Fibroblast of gingiva (primary cell): Measurements from ENCODE around the gene AAK1.
"Not testable (repeated sequence)": the region's sequence is repeated elsewhere in the genome, so short reads cannot be mapped to it uniquely, and the experiment has no call there.

Experiments used
- DNase-seq: peaks from one replicate; pipeline ENCODE4 v3.0.0-alpha.2; 2011; ENCODE audit warnings: low read depth

The AAK1 gene

DNA sequence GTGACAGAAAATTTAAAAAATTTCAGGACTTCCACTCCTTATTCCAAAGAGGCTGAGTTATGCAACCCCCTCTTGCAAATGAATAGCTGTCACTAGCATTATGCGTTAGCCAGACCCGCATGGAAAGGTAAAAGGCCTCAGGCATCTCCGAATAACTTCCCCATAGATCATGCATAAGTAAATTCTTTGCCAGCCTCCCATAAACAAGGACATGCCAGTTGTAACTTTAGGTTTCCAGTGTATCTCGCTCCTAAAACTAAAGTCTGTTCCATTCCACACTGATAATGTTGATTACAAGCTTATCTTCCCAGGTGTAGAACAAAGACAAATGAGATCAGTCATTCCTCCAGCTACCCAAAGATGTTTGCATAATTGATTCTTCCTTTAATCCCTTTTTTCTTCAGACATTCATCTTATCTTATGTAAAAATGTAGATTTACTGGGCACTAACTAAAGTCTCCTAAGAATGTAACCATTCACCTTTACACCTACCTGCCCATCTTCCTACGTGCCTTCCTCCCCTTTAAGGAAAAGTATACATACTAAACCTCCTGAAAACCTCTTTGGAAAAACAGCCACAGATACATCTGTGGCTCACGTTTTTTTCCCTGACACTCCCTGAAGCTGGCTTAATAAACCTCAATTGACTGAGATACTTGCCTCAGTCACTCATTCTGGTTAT, 192.7 kb downstream of the AAK1 start:
- no peak for DNase-seq

DNA sequence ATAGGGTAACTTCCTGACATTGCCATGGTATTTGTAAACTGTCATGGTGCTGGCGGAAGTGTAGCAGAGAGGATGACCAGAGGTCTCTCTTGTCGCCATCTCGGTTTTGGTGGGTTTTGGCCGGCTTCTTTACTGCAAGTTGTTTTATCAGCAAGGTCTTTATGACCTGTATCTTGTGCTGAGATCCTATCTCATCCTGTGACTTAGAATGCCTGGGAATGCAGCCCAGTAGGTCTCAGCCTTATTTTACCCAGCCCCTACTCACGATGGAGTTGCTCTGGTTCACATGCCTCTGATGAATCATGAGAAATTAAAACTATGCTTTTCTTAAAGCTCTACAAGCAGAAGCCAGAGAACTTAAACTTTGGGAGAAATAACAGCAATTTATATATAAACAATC, 193.6 kb downstream of the AAK1 start:
- DNase-seq = no peak

DNA sequence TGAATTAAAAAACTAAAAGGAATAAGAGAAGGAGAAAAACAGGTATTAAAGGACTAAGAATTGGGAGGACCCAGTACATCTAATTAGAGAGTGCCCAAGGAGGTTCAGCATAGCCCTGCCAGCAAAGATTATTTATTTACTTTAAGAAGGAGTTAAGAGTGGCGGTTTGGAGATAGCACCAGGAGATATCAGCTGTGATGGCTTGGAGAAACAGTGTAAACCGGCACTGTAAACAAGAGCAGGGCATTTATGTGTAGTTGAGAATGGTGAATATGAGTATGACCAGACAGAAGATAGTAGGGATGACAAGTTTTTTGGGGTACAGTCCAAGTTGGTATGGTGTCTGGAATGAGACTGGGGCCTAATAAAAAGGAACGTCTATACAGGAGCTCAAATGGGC, 199.9 kb downstream of the AAK1 start:
- DNase-seq = not testable (repeated sequence)

DNA sequence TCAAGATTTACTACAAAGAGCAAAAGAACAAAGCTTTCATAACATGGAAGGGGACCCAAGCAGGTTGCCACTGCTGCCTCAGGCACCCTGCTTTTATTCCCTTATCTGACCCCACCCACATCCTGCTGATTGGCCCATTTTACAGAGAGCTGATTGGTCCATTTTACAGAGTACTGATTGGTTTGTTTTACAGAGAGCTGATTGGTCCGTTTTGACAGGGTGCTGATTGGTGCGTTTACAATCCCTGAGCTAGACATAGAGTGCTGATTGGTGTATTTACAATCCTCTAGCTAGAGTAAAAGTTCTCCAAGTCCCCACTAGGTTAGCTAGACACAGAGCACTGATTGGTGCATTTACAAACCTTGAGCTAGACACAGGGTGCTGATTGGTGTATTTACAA, 204.0 kb downstream of the AAK1 start:
- DNase-seq = not testable (repeated sequence)

DNA sequence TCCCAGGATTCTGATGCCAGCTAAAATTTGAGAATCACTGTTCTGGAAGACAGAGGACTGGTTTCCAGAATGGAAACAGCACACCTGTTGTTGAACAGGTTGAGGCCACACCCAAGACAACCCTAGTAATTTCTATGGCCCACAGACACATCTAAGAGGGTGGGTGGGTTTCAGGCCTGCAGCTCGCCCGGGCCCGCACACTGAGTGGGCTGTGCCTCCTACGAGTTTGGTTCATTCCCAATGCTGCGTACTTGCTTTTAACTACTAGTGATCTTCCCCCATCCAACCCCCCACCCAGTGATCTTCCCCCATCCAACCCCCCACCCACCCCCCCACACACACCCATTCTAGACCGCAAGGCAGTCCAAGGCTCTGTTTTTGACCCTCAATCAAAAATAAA, 205.0 kb downstream of the AAK1 start:
- DNase-seq = no peak

DNA sequence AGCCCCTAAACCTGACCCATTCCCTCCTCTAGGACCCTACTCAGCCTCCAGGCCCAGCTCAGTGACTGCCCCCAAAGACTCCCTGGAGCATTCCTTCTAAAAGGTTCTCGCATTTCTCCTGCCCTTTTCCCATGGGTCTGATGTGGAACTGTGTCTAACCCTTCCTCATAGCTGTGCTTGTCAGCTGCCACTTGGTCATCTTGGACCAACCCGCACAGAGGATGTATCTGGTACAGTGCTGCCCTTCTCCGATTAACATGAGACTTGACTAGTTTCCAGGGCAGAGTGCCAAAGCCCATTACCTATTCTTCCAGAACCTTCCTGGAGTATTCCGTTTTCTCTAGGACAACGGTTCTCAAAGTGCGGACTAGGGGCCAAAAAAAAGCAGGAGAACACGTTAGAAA, 205.8 kb downstream of the AAK1 start:
- DNase-seq = no peak

DNA sequence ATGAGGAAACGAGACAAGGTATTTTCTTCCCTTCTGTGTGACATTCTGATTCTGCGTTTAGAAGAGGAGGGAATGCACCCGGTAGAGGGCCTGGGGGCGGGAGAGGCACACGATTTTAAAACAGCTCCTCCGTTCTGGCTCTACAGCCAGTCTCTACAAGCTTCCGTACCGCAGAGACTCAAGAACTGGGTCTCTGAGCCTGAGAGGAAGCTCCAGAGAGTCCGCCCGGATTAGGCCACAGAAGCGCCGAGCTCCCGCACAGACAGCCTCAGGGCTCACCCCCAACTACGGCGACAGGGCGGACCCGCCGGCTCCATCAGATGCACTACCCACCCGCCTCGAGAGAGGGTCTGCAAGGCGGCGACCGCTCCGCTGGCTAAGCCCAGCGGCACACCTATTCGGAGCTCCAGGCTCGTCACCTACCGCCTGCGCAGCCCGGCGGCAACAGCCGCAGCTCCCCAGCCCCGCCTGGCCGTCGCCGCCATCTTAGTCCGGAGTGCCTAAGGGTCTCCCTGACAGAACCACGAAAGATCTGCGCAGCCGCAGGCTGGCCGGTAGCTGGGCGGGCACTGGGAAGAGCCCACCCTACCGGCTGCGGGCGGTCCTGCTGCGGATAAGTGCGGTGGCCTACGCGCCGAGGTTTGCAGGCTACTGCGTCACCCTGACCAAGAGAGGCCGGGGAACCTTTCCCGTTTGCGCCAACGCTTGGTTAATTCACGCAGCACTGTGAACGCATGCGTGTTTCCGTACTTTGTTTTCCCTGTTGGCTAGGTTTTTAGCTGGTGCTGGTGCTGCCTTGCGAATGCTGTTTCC, 206.4 kb downstream of the AAK1 start, which contains the start of gene NFU1:
Gene NFU1 (minus strand): TSS at position 498 of the 813 bp plus-strand sequence. CDS start 13 bp downstream, at position 485.
- DNase-seq = peak; percentile 96

DNA sequence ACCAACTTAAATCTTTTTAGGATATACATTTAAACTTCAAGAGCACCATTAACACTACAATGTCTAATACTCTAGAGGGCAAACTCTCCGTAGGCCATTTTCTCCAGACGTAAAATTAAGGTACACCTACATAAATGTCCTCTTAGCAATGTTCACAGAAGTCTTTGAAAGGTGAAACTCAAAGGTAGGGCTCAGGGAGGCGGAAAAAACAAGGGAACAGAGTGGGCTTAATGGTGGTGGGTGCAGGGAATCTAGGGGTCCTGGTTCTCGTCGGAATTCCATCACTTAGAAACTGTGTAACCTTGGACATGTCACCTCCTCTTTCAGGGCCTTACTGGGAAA, 207.0 kb downstream of the AAK1 start:
- no peak for DNase-seq

DNA sequence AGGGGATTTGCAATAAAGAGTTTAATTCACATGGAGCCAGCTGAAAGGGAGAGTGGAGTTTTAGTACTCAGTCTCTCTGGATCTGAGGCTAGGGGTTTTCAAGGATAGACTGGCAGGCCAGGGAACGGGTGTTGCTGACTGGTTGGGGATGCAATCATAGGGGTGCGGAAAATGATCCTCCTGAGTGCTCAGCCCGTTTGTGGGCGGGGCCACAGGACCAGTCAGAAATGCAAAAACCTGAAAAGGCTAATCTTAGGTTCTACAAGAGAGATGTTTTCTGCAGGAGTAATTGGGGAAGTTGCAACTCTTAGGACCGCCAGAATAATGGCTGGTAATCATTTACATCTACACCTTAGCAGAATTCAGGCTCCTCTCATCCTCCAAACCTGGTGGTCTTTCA, 208.8 kb downstream of the AAK1 start:
- DNase-seq = no peak

DNA sequence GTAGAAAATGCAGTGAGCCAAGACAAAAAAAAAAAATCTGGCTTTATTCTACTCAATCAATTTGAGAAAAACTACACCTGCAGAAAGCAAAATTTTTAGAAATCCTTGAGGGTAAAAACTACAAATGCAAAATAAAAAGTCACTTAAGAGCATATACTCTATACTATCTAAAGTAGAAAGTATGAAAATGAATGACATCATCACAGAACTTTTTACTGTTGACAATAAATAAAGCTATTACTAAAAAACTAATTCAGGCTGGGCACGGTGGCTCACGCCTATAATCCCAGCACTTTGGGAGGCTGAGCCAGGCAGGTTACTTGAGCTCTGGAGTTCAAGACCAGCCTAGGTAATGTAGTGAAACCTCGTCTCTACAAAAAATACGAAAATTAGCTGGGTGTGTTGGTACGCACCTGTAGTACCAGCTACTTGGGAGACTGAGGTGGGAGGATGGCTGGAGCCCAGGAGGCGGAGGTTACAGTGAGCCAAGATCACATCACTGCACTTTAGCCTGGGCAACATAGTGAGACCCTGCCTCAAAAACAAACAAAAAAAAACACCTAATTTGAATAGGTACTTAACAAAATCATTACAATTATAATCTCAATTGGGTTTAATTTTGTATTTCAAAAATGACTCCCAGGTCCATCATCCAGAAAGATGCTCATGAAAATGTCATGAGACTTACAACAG, 213.9 kb downstream of the AAK1 start:
- DNase-seq = no peak

DNA sequence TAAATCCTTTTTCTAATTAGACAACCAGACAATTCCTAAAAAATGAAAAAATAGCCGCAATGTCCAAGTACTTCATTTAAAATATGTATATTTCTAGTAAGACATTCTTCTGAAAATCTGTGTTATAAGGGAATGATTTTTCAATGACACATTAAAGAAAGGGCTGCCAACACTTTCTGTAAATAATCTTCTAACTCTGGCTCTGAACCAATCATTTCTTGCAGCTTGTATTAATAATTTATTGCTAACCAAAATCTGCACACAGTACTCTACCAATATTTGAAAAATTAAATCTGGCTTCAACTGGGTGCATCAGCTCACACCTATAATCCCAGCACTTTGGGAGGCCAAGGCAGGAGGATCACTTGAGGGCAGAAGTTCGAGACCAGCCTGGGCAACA, 214.6 kb downstream of the AAK1 start:
- no peak for DNase-seq

DNA sequence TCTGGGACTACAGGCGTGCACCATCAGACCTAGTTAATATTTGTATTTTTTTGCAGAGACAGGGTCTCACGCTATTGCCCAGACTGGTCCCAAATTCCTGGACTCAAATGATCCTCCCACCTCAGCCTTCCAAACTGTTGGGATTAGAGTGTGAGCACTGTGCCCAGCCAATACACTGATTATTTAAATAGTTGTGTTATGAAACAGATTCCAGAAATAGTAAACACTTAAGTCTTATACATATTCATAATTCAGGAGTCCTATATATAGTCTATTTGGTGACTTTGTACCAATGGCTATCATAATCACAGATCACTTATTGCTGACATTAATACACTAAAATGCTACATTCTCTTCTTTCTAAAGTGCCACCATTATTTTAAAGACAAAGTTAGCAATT, 219.1 kb downstream of the AAK1 start:
- DNase-seq = no peak

DNA sequence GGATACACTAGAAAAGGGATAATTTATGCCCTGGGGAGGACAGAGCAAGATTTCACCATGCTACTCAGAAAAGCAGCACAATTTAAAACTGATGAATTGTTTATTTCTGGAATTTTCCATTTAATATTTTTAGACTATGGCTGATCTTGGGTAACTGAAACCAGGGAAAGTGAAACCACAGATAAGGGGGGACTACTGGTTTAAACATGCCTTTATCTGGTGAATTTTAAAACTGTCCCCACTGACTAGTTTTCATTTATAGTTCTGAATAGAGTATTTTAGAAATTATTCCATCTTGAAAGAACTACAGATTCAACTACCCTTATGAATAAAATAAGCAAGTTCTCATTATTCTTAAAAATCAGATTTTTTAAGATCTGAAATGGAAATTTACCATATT, 221.3 kb downstream of the AAK1 start:
- no peak for DNase-seq

DNA sequence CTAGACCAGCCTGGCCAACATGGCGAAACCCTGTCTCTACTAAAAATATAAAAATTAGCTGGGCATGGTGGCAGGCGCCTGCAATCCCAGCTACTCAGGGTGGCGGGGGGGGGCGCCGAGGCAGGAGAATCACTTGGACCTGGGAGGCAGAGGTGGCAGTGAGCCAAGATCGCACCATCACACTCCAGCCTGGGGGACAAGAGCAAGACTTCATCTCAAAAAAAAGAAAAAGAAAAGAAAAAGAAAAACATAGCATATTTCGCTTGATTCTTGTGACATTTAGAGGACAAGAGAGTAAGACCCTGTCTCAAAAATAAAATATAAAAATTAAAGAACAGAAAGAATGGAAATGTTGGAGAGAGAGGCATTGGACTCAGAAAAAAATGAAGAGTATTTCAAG, 224.4 kb downstream of the AAK1 start:
- not testable (repeated sequence) for DNase-seq

DNA sequence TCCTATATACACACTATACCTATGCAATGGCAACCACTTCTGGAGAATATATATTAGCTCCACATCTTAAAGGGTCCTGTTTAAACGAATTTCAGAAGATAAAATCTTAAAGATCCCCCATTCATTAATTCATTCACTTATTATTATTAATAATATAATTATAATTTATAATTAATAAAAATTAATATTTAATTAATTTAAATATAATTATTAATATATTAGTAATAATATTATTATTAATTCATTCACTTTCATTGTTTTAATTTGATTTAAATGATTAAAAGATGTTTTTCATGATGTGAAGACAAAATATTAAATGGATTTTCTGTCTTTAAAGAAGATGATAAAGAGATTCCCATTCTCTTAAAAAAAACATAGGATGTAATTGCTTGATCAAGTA, 227.4 kb downstream of the AAK1 start:
- DNase-seq = no peak
